KMS-11 (cell line): ENCODE results near the gene PTPRA.
"Not testable (repeated sequence)": the region's sequence is repeated elsewhere in the genome, so short reads cannot be mapped to it uniquely, and the experiment has no call there.

Source experiments
- H2AFZ ChIP-seq: fragments of 200-600 bp; sonication (generic); 2 replicates; pipeline ENCODE4 v1.6.1; 2016; ENCODE audit warnings: antibody characterized with exemption, mixed run types, low read depth
- H3K27ac ChIP-seq: fragments of 200-600 bp; sonication (generic); 2 replicates; pipeline ENCODE4 v1.6.1; 2016; ENCODE audit warnings: mild to moderate bottlenecking, mixed run types
- H3K27me3 ChIP-seq: fragments of 200-600 bp; sonication (generic); 2 replicates; pipeline ENCODE4 v1.6.1; 2017; ENCODE audit warnings: mild to moderate bottlenecking, low read depth, mixed run types, moderate library complexity; ENCODE audit not compliant: insufficient read depth
- H3K36me3 ChIP-seq: fragments of 200-600 bp; sonication (generic); 2 replicates; pipeline ENCODE4 v1.6.1; 2017; ENCODE audit warnings: mild to moderate bottlenecking, mixed run types; ENCODE audit not compliant: insufficient read depth
- H3K4me1 ChIP-seq: fragments of 200-600 bp; sonication (generic); 2 replicates; pipeline ENCODE4 v1.6.1; 2016; ENCODE audit warnings: mild to moderate bottlenecking, low read depth, mixed run types; ENCODE audit not compliant: poor library complexity, severe bottlenecking
- H3K4me2 ChIP-seq: fragments of 200-600 bp; sonication (generic); 2 replicates; pipeline ENCODE4 v1.7.0; 2016; ENCODE audit warnings: mild to moderate bottlenecking, mixed run types
- H3K4me3 ChIP-seq: fragments of 200-600 bp; sonication (generic); IDR thresholded peaks from 2 replicates; pipeline ENCODE4 v1.6.1; 2017; ENCODE audit warnings: low read depth, low read length, mixed read lengths; ENCODE audit not compliant: insufficient read depth
- H3K79me2 ChIP-seq: fragments of 200-600 bp; sonication (generic); 2 replicates; pipeline ENCODE4 v1.6.1; 2016; ENCODE audit warnings: low read depth, mixed run types; ENCODE audit not compliant: insufficient read depth
- H3K9ac ChIP-seq: fragments of 200-600 bp; sonication (generic); 2 replicates; pipeline ENCODE4 v1.6.1; 2016; ENCODE audit warnings: mild to moderate bottlenecking, mixed run types
- H4K20me1 ChIP-seq: fragments of 200-600 bp; sonication (generic); 2 replicates; pipeline ENCODE4 v1.6.1; 2016; ENCODE audit warnings: mild to moderate bottlenecking, mixed run types; ENCODE audit not compliant: insufficient read depth
- TF ChIP-seq, protein P1 (sequence below): fragments of 200-600 bp; sonication (generic); conservative IDR thresholded peaks from 2 replicates; pipeline ENCODE4 v1.6.1; 2017; ENCODE audit warnings: low read depth, mild to moderate bottlenecking, antibody characterized with exemption, low read length, moderate library complexity, mixed read lengths

Gene PTPRA

DNA sequence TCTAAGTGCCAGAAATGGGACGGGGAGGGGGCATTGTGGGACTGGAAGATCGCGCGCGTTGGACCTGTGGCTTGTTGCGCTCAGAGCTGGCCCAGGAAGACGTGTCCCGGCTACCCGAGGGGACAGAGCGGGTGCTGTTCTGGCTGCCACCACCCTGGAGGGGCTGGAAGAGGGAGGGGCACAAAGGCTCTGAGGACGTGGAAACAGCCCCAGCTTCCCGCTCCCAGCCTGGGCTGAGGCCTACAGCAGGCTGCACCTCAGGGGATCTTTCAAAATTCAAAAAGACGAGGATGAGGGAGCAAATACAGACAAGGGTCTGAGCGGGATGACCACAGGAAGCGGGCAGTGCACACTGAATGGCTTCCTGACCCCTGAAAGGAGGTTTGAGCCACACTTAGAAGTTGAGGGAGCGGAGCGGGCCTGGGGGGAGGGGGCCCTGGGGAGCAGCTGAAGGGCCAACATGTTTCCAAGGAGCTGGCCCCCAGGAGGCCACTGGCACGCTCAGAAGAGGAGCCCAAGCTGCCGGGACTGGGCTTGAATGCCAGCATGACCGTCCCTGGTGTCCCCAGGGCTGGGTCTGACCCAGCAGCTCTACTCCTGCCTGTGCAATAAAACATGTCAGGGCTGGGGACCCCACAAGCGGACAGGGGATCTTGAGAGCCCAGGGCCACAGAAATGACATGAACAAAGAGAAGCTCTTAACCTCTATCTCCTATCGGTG, 199.4 kb downstream of the PTPRA start:
- Histone ChIP-seq H4K20me1 (no peaks in the 10 kb centered on the region), H2AFZ (no peak overlapping the region), H3K27ac (no peak overlapping the region), H3K27me3 (no peaks in the 10 kb centered on the region), H3K9ac (no peak overlapping the region), H3K79me2 (no peaks in the 10 kb centered on the region), H3K4me3 (no peak overlapping the region), H3K4me1 (no peaks in the 10 kb centered on the region), H3K36me3 (no peaks in the 10 kb centered on the region), H3K4me2 (no peak overlapping the region)
- TF ChIP-seq, protein P1, sequence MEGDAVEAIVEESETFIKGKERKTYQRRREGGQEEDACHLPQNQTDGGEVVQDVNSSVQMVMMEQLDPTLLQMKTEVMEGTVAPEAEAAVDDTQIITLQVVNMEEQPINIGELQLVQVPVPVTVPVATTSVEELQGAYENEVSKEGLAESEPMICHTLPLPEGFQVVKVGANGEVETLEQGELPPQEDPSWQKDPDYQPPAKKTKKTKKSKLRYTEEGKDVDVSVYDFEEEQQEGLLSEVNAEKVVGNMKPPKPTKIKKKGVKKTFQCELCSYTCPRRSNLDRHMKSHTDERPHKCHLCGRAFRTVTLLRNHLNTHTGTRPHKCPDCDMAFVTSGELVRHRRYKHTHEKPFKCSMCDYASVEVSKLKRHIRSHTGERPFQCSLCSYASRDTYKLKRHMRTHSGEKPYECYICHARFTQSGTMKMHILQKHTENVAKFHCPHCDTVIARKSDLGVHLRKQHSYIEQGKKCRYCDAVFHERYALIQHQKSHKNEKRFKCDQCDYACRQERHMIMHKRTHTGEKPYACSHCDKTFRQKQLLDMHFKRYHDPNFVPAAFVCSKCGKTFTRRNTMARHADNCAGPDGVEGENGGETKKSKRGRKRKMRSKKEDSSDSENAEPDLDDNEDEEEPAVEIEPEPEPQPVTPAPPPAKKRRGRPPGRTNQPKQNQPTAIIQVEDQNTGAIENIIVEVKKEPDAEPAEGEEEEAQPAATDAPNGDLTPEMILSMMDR = no peak

DNA sequence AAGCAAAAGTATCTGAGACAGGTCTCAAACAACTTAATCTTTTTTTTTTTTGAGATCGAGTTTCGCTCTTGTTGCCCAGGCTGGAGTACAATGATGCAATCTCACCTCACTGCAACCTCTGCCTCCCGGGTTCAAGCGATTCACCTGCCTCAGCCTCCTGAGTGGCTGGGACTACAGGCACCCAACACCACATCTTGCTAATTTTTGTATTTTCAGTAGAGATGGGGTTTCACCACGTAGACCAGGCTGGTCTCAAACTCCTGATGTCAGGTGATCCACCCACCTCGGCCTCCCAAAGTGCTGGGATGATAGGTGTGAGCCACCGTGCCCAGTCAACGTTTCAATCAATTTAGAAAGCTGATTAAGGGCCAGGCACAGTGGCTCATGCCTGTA, 200.0 kb downstream of the PTPRA start:
- H3K4me1 ChIP-seq, H3K79me2 ChIP-seq, H4K20me1 ChIP-seq, H3K36me3 ChIP-seq, H3K27me3 ChIP-seq, H3K27ac ChIP-seq, H3K4me2 ChIP-seq, H3K9ac ChIP-seq, H2AFZ ChIP-seq, H3K4me3 ChIP-seq: not testable (repeated sequence)

DNA sequence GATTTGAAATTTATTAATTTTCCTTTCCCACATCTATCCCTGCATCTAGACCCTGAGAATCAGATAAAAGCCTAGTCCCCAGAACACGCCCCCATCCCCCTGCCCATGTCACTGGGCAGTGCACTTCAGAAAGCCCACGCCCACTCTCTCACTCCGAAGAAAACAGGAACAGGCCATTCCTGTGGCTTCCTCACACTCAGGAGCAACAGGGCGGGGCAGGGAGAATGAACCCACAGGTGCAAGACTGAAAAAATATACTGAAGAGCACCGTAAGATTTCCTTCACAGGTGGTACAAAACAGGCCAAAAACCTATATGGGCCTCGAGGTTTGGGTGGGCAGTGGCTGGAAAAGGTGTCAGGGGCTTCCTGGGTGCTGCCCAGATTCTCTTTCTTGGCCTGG, 201.5 kb downstream of the PTPRA start:
- Histone ChIP-seq H3K9ac (no peak overlapping the region), H3K27ac (no peak overlapping the region), H2AFZ (no peak overlapping the region), H3K27me3 (no peaks in the 10 kb centered on the region), H3K4me3 (no peak overlapping the region), H3K4me2 (no peak overlapping the region), H3K79me2 (no peaks in the 10 kb centered on the region), H4K20me1 (no peaks in the 10 kb centered on the region), H3K36me3 (no peaks in the 10 kb centered on the region), H3K4me1 (no peaks in the 10 kb centered on the region)
- TF ChIP-seq, protein P1 = no peak

DNA sequence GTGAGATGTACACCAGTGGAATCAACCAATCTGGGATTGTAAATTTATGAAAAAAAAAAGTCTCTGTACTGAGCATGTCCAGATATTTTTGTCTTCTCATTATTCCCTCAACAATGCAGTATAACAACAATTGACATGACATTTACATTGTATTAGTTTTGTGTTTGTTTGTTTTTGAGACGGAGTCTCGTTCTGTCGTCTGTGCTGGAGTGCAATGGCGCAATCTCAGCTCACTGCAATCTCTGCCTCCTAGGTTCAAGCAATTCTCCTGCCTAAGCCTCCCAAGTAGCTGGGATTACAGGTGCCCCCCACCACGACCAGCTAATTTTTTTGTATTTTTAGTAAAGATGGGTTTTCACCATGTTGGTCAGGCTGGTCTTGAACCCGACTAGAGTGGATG, 202.0 kb downstream of the PTPRA start:
- not testable (repeated sequence) for H3K36me3 ChIP-seq, H4K20me1 ChIP-seq, H3K27me3 ChIP-seq, H3K79me2 ChIP-seq, H3K4me2 ChIP-seq, H3K9ac ChIP-seq, H3K27ac ChIP-seq, H3K4me3 ChIP-seq, H3K4me1 ChIP-seq, H2AFZ ChIP-seq

DNA sequence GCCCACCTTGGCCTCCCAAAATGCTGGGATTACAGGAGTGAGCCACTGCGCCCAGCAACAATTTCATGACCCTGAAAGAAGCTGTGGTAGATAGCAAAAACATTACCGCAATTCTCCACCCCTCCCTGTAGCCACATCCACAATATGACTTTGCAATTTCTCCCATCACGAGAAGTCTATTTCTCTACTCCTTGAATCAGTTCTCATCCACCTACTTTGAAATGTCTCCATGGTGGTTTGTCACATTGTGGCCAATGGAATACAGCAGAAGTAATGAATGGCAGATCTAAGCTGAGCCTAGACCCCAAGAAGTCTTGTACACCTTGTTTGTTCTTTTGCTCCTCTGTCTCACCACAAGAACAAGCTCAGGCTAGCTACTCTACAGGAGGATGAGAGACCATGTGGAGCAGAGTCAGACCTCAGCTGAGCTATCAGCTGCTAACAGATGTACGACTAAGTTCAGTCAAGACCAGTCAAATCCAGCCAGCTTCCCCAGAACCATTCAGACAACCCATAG, 204.4 kb downstream of the PTPRA start:
- H3K36me3 ChIP-seq = no peaks in the 10 kb centered on the region
- H3K27ac ChIP-seq = no peak overlapping the region
- no peak overlapping the region for H3K4me2 ChIP-seq
- no peaks in the 10 kb centered on the region for H4K20me1 ChIP-seq
- H3K79me2 ChIP-seq = no peaks in the 10 kb centered on the region
- TF ChIP-seq, protein P1 = no peak
- no peak overlapping the region for H2AFZ ChIP-seq
- H3K27me3 ChIP-seq = no peaks in the 10 kb centered on the region
- no peak overlapping the region for H3K9ac ChIP-seq
- no peak overlapping the region for H3K4me3 ChIP-seq
- no peaks in the 10 kb centered on the region for H3K4me1 ChIP-seq
